AML-193 (cell line): Measurements from ENCODE around the gene PCNX3.
"Not testable (repeated sequence)": the region's sequence is repeated elsewhere in the genome, so short reads cannot be mapped to it uniquely, and the experiment has no call there.

Experiments
- DNase-seq, 2 experiments: peaks; one replicate each; lab custom pipeline; 2025; lab: John Stamatoyannopoulos, UW

Gene PCNX3

GRCh38 chr11:65654375-65655349, 39.1 kb downstream of the PCNX3 start:
- DNase-seq, result no peak

GRCh38 chr11:65655570-65656332, 40.2 kb downstream of the PCNX3 start:
- DNase-seq, result no peak

- DNase-seq, result no peak
These were observed 41.9 kb downstream of the PCNX3 start for GRCh38 chr11:65657426-65657825.

DNA sequence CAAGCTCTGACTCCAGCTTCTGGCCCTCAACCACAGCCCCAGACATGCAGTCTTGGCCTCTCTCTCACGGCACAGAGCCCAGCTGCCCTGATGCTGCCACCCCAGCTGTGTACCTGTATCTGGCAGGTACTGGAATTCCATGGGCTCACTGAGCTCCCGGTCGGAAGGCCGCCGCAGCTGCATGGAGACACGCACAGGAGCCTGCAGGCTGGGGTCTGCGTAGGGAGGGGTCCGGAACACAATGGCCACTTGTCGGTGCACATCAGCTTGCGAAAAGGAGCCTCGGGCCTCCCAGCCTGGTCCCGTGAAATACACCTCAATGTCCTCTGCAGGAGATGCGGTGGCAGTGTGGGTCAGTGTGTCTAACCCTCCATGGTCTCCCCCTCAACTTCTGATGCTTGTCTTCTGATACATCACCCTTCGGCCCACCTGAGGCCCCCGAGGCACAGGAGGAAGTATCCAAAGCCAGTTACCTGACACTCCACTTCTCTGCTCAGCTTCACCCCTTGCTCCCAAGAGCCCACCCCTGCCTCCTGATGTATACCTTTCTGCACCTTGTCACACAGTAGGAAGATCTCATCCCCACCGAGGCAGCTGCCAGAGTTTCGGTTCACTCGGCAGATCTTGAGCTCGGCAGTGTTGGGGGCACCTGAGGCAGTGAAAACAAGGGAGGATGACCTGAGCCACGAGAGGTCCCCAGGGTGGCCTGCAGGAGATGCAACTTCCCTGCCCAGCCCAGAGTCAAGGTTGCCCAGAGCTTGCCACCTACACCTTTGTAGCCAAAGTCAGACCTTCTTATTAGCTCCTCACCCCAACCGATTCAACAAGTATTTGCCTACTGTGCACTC, 42.8 kb downstream of the PCNX3 start:
- no peak for DNase-seq

DNA sequence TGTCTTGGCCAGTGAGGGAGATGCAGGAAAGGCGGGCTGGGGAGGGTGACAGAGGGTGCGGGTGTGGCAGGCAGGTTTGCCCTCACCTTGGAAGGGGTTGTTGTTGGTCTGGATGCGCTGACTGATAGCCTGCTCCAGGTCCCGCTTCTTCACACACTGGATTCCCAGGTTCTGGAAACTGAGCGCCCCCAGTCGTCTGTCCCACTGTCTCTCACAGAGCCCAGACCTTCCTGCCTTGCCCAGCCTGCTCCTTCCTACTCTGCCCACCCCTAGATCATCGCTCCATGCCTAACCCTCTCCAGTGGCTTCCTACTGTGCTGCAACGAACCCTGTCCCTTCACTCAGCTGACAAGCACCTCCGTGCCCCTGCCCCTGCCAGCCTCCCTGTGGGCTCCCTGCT, 44.5 kb downstream of the PCNX3 start:
- DNase-seq, result no peak

DNA sequence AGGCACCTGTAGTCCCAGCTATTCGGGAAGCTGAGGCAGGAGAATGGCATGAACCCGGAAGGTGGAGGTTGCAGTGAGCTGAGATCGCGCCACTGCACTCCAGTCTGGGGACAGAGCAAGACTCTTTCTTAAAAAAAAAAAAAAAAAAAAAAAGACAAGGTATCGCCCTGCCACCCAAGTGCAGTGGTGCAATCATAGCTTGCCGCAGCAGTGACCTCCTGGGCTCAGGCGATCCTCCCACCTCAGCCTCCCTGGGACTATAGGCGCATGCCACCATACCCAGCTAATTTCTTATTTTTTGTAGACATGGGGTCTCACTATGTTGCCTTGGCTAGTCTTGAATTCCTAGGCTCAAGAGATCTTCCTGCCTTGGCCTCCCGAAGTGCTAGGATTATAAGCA, 45.3 kb downstream of the PCNX3 start:
- DNase-seq, result not testable (repeated sequence)

GRCh38 chr11:65661599-65662246, 46.1 kb downstream of the PCNX3 start:
- DNase-seq, result no peak

DNA sequence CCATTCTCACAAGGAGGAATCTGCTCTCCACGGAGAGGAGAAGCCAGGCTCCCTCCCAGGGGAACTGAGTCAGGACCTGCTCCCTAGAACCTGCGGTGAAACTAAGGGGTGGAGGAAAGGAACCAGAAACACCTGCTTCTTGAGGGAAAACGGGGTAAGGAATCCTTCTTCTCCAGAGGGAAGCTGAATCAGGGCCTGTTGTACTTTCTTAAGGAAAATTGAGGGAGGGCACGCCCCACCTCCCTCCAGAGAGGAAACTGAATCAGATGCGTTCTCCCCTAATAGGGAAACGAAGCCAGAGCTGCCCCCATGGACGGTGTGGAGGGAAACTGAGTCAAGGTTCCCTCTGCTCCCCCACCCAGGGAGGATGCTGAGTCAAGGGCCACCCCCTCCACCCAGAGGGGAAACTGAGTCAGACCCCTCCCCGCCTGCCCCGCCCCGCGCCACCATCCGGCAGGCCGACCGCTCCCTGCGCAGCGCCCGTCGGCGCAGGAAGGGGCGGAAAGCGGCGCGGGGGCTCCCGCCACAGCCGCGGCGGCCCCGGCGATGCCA, 46.7 kb downstream of the PCNX3 start:
- no peak for DNase-seq

DNA sequence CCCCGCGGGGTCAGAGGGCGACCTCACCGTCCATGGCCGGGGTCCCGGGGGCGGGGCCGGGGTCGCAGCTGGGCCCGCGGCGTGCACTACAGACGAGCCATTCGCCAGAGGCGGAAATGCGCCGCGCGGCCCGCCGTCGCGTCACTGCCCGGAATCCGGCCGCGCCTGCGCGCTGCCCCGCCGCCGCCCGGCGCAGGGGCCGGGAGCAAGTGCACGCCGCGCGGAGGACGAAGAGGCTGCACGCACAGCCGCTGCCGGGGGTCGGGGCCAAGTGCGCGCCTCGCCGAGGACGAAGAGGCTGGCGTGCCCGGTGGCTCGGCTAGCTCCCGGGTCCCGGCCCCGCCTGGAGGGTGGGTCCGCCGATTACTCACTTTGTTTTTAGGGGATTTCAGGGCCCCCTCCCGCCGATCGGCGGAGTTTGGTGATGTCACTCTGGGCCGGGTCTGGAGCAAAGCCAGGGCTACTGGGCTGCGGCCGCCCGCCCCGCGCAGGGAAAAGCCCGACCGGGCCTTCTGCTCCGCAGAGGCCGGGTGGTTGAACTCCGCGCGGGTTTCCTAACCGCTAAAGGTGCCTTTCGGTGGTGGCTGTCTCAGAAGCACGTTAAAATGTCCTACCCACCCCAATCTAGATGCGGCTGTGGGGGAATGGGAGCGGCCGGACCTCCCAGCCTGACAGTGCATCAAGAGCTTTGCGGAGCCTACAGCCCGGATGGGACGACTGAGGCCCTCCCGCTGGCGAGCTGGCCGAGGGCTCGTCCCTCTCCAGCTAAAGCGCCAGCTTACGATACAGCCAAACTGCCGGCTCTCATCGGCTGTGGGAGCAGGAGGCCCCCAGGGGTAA, 47.4 kb downstream of the PCNX3 start, which contains the start of gene RELA:
Gene RELA (minus strand): TSS at position 118 of the 840 bp plus-strand sequence. CDS start 84 bp downstream, at position 34.
- DNase-seq, result peak; percentile 75 to 80

DNA sequence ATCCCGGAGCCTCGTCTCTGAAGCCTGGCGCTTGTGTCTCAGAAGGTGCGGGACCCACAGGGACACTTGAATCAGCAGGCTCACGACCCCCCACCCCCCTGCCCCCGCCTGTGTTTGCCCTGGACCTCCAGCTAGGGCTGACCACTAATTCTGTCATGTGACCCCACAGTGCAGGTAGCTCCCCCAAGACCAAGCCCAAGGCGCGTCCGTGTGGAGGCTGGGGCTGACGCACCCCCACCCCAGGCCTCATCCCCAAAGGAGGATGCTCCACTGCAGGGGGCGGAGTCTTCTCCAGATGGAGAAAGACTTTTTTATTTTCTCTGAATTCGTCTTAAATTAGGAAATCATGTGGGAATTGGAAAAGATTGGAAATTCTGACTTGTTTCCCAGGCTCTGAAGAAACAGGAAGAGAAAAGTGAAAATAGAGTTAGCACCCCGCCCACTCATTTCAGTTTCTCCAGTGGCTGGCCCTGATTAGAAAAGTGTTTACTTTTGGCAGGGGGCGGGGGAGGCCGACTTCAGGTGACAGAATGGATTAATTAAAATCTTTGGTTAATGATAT, 48.1 kb downstream of the PCNX3 start:
- DNase-seq, result no peak

DNA sequence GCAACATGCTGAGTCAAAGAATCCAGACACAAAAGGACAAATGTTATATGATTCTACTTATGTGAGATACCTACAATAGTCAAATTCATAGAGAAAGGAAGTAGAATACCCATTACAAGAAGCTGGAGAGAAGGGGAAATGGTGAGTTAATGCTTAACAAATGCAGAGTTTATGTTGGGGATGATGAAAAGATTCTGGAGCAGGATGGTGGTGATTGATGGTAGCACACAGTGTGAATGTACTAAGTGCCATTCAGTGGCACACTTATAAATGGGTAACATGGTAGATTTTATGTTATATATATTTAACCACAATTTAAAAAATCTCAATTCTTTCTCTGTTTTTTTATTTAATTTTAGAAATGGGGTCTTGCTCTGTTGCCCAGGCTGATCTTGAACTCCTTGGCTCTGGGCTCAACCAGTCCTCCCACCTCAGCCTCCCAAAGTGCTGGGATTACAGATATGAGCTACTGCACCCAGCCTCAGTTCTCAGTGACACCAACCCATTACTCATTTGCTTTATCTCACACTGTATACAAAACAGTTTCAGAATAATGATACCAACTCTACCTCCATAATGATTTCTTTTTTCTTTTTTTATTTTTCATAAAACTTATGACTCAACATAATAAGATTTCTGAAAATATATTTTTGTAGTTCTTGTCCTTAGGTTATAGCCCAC, 56.7 kb downstream of the PCNX3 start:
- DNase-seq, result peak in 1 of 2 experiments; percentile 13

- no peak for DNase-seq
These were observed 57.4 kb downstream of the PCNX3 start for GRCh38 chr11:65672982-65673381.

DNA sequence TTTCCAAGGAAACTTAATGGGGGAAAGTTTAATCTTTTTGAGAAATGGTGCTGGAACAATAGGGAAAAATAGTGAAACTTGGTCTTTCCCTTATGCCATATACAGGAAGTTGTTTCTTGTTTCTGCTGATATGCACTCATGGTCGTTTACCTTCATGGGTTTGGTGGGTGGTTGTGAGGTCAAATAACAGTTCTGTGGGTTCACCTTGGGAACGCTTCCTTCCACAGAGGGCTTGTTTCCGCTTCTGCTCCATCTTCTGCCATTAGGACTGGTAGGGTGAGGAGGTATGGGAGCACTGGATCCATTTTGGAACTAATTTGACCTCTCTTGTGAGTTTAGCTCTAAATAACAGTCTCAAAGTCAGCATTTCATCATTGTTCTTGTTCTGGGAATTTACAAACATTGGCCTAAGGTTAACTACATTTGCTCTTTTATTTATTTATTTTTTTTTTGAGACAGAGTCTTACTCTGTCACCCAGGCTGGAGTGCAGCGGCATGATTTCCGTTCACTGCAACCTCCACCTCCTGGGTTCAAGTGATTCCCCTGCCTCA, 64.7 kb downstream of the PCNX3 start:
- DNase-seq, result no peak

GRCh38 chr11:65683480-65683879, 67.9 kb downstream of the PCNX3 start:
- DNase-seq, result not testable (repeated sequence)

- no peak for DNase-seq
These were observed 70.4 kb downstream of the PCNX3 start for GRCh38 chr11:65685981-65686380.
